Measurements from ENCODE around the gene RREB1.

RREB1 gene

GRCh38 chr6:7107578-7108195 lies at the start of gene RREB1:
TSS of gene RREB1 (plus strand) at chr6:7107961. CDS start at chr6:7181912, 73,951 bp downstream.
- peak; percentile 53 for DNase-seq

GRCh38 chr6:7058250-7058923 lies 49.4 kb upstream of the RREB1 start:
- no peak for DNase-seq

GRCh38 chr6:7060769-7061516 lies 46.8 kb upstream of the RREB1 start:
- DNase-seq = no peak

GRCh38 chr6:7062451-7063162 lies 45.2 kb upstream of the RREB1 start:
- no peak for DNase-seq

- DNase-seq = no peak
These were observed 40.5 kb upstream of the RREB1 start for GRCh38 chr6:7067305-7067704.

GRCh38 chr6:7071405-7071804 lies 36.4 kb upstream of the RREB1 start:
- DNase-seq = no peak

- DNase-seq = no peak
These were observed 34.5 kb upstream of the RREB1 start for GRCh38 chr6:7073082-7073820.

- DNase-seq = peak; percentile 46
These were observed 33.8 kb upstream of the RREB1 start for GRCh38 chr6:7073821-7074525.

- no peak for DNase-seq
These were observed 32.9 kb upstream of the RREB1 start for GRCh38 chr6:7074870-7075269.

GRCh38 chr6:7075341-7076000 lies 32.3 kb upstream of the RREB1 start:
- DNase-seq = no peak

- DNase-seq = no peak
These were observed 29.9 kb upstream of the RREB1 start for GRCh38 chr6:7077856-7078255.

GRCh38 chr6:7078856-7079255 lies 28.9 kb upstream of the RREB1 start:
- no peak for DNase-seq

- no peak for DNase-seq
These were observed 27.4 kb upstream of the RREB1 start for GRCh38 chr6:7080311-7080710.

GRCh38 chr6:7085911-7086310 lies 21.9 kb upstream of the RREB1 start:
- DNase-seq = no peak

- peak; percentile 22 for DNase-seq
These were observed 21.3 kb upstream of the RREB1 start for GRCh38 chr6:7086488-7086887.

GRCh38 chr6:7087066-7087465 lies 20.7 kb upstream of the RREB1 start:
- DNase-seq = no peak

GRCh38 chr6:7087491-7087979 lies 20.2 kb upstream of the RREB1 start:
- no peak for DNase-seq

GRCh38 chr6:7088076-7088742 lies 19.6 kb upstream of the RREB1 start:
- DNase-seq = no peak

- no peak for DNase-seq
These were observed 8.8 kb upstream of the RREB1 start for GRCh38 chr6:7098993-7099392.

- DNase-seq = no peak
These were observed 7.5 kb upstream of the RREB1 start for GRCh38 chr6:7100072-7100752.
